ENCODE data around the gene KLF2. TPM values are rescaled to one million over a fixed set of nuclear protein-coding genes. Genes with fewer than 3 reads are reported as not detected.
A peak's percentile ranks its signal among the peaks of the same experiment; 100 is the strongest.

Gene KLF2
- total and polyA plus RNA-seq, 10 of the 15 experiments (the other 5 are each of a cell fraction or from before 2014, with no cell fraction given), result 0.16 to 13.7 (median 1.0) TPM

DNA sequence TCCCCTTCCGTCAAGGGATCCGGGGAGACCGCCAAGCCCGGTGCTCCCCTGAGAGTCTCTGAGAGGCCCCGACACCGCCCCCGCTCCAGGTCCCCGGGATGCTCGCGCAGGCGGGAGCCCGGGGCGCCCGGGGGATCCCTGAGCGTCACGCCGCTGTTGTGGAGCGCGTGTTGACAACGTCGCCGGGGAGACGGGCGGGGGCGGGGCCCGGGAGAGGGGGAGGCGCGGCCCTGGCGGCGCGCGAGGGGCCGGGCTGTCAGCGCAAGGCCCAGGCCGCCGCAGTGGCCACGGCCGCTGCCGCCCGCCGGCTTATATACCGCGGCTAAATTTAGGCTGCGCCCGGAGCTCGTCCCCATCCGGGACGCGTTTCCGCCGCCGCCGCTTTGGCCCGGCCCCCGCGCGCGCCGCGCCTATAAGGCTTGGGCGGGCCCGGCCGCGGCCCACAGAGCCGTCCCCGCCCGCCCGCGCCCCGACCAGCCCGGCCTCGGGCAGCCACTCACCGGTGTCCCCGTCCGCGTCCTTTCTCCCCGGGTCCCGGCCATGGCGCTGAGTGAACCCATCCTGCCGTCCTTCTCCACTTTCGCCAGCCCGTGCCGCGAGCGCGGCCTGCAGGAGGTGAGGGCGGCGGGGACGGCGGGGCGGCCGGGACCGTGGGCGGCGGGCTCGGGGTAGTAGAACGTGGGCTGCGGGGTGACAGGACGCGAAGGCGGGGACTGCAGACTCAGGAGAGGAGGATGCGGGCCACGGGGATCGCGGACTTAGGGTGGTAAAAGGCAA lies at the start of gene KLF2 (continued):
- TF ChIP-seq EP300 (IDR thresholded peaks at IDR 0.05; ENCODE audit: borderline replicate concordance in 1 of 2, control insufficient read depth in 1 of 2, low read depth in 2 of 2, low read length in 2 of 2) (peak in 1 of 2 experiments; percentile 72; a peak in 2 of 4 replicates), RUNX3 (IDR thresholded peaks at IDR 0.05; ENCODE audit: low read length) (peak; percentile 27; the same call in 1 of the 2 replicates), PAX8 (IDR thresholded peaks at IDR 0.05) (no peak), BRCA1 (IDR thresholded peaks at IDR 0.05; ENCODE audit: low read depth, low read length) (no peak), EED (IDR thresholded peaks at IDR 0.05; ENCODE audit: low read depth) (no peak), ZNF217 (IDR thresholded peaks at IDR 0.05) (no peak), ZNF24 (IDR thresholded peaks at IDR 0.05) (no peak), SP1 (IDR thresholded peaks at IDR 0.05; ENCODE audit: low read depth, low read length) (no peak), FOXK2 (IDR thresholded peaks at IDR 0.05) (no peak), DPF2 (IDR thresholded peaks at IDR 0.05) (no peak), CBX3 (IDR thresholded peaks at IDR 0.05; ENCODE audit: borderline replicate concordance, low read depth) (no peak), MYC (IDR thresholded peaks at IDR 0.05; ENCODE audit: insufficient read depth, insufficient read length, insufficient replicate concordance, low read length, severe bottlenecking) (no peak), TCF3 (IDR thresholded peaks at IDR 0.05; ENCODE audit: borderline replicate concordance, insufficient read depth, low read depth, low read length) (peak; percentile 67; the same call in 1 of the 2 replicates), NRF1 (conservative IDR thresholded peaks at IDR 0.05; ENCODE audit: low read depth, low read length) (no peak), HDAC6 (IDR thresholded peaks at IDR 0.05; ENCODE audit: unreplicated experiment) (no peak), TAF1 (IDR thresholded peaks at IDR 0.05; ENCODE audit: borderline replicate concordance, low read depth, low read length) (peak; percentile 54; the same call in 1 of the 2 replicates), MXI1 (IDR thresholded peaks at IDR 0.05; ENCODE audit: low read depth, low read length) (no peak; the same call in 1 of the 2 replicates), ATF2 (IDR thresholded peaks at IDR 0.05; ENCODE audit: low read length) (no peak), BCLAF1 (IDR thresholded peaks at IDR 0.05) (no peak)
- TF ChIP-seq, protein P1, sequence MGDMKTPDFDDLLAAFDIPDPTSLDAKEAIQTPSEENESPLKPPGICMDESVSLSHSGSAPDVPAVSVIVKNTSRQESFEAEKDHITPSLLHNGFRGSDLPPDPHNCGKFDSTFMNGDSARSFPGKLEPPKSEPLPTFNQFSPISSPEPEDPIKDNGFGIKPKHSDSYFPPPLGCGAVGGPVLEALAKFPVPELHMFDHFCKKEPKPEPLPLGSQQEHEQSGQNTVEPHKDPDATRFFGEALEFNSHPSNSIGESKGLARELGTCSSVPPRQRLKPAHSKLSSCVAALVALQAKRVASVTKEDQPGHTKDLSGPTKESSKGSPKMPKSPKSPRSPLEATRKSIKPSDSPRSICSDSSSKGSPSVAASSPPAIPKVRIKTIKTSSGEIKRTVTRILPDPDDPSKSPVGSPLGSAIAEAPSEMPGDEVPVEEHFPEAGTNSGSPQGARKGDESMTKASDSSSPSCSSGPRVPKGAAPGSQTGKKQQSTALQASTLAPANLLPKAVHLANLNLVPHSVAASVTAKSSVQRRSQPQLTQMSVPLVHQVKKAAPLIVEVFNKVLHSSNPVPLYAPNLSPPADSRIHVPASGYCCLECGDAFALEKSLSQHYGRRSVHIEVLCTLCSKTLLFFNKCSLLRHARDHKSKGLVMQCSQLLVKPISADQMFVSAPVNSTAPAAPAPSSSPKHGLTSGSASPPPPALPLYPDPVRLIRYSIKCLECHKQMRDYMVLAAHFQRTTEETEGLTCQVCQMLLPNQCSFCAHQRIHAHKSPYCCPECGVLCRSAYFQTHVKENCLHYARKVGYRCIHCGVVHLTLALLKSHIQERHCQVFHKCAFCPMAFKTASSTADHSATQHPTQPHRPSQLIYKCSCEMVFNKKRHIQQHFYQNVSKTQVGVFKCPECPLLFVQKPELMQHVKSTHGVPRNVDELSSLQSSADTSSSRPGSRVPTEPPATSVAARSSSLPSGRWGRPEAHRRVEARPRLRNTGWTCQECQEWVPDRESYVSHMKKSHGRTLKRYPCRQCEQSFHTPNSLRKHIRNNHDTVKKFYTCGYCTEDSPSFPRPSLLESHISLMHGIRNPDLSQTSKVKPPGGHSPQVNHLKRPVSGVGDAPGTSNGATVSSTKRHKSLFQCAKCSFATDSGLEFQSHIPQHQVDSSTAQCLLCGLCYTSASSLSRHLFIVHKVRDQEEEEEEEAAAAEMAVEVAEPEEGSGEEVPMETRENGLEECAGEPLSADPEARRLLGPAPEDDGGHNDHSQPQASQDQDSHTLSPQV (IDR thresholded peaks at IDR 0.05), result no peak
- TF ChIP-seq, protein P2, sequence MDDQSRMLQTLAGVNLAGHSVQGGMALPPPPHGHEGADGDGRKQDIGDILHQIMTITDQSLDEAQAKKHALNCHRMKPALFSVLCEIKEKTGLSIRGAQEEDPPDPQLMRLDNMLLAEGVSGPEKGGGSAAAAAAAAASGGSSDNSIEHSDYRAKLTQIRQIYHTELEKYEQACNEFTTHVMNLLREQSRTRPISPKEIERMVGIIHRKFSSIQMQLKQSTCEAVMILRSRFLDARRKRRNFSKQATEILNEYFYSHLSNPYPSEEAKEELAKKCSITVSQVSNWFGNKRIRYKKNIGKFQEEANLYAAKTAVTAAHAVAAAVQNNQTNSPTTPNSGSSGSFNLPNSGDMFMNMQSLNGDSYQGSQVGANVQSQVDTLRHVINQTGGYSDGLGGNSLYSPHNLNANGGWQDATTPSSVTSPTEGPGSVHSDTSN (IDR thresholded peaks at IDR 0.05; ENCODE audit: insufficient replicate concordance, low read depth, low read length), result no peak
